Measurements from ENCODE around the gene AFF1.
A peak's percentile ranks its signal among the peaks of the same experiment; 100 is the strongest.

Gene AFF1

DNA sequence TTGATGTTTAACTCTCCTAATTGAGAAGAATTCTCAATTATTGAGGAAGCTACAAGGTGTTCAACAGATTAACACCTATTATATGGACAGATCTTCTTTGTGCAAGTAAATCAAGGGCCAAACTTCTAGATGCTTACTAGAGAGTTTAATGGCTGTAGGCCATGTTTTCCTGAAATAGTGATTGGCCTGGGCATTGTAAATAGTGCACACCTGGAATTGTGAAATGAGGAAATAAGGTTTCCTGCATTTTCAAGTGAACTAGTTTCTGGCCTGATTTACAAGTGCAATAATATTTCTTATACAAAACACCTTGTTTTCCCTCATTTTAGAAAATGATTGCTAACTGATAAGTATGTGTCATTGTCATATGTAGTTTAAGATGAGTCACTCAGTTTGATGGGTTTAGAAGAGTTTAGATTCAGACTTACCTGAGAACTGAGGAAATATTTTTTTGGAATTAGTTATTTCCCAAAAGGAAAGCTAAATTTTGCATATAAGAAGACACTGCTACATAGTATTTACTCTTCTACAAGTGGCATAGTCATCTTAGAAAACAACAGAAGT is 21.2 kb downstream of the AFF1 start:
- DNase-seq (ENCODE audit: low read depth) = no peak
- H3K4me3 ChIP-seq (ENCODE audit: control insufficient read depth, low read depth, low read length) = no peak overlapping the region
- TF ChIP-seq CTCF (conservative IDR thresholded peaks at IDR 0.05; ENCODE audit: control insufficient read depth, insufficient read depth, low read depth, low read length) = no peak

- TF ChIP-seq CTCF (conservative IDR thresholded peaks at IDR 0.05; ENCODE audit: control insufficient read depth, insufficient read depth, low read depth, low read length) = no peak
- DNase-seq (ENCODE audit: low read depth) = peak; percentile 39
- H3K4me3 ChIP-seq (ENCODE audit: control insufficient read depth, low read depth, low read length) = no peak overlapping the region
These were observed 22.4 kb downstream of the AFF1 start for GRCh38 chr4:86957215-86957614.

DNA sequence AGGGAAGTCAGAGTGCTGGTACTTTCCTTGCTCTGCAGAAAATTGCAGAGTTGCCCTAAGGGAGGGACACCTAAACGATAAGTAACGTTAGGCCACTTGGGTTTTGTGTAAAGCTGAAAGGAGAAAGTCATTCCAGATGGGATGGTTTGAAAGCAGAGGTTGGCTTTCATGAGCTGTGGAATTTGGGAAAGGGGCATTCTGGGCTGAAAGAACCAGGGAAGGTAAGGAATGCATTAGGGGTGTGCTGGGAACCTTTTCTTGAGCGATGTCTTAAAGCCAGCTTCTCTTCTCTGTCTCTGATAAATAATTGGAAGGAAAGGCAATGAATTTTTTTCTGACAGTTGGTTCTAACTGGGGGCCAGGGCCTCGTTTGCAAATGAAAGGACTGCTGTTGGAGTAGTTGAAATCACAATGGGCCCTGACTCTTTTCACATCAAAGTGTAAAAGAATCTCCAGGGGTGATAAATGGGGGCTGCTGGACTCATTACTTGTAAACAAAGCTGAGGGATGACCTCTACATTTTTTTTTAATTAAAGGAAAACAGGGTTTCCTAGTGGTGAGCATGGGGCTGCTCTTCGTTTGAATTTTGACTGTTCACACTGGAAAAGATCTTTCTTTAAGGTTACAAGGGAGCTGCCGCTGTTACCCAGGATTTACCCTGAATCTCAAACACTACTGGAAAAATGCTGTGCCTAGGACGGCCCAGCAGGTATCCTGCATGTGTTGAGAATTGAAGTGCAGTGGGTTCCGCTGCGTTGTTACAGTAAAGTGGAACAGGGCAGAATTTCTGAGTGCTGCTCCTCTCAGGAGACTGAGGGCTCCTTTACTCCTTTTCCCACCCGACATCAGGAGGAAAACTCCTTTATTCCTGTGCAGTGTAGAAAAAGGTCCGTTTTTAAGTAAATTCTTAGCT is 25.0 kb downstream of the AFF1 start:
- TF ChIP-seq CTCF (conservative IDR thresholded peaks at IDR 0.05; ENCODE audit: control insufficient read depth, insufficient read depth, low read depth, low read length) = no peak
- DNase-seq (ENCODE audit: low read depth) = no peak
- no peak overlapping the region for H3K4me3 ChIP-seq (ENCODE audit: control insufficient read depth, low read depth, low read length)

DNA sequence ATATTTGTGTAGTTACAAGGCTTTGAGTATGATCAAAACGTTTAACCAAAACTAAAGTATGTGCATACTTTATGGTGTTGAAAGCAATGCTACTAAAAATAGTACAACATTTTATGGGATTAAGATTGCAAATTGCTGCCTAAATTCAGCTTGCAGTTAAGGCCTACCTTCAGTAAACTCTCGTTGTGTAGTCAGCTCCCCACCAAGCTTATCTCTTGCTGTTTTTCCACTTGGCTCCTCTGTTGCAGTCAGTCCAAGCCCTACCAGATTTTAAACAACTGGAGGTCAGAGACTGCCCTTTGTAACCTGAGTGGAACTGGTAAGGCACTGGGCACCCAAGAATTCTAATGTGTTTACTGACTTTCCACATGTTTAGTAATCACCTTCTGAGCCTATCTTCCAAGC is 25.7 kb downstream of the AFF1 start:
- no peak for DNase-seq (ENCODE audit: low read depth)
- H3K4me3 ChIP-seq (ENCODE audit: control insufficient read depth, low read depth, low read length) = no peak overlapping the region
- no peak for TF ChIP-seq CTCF (conservative IDR thresholded peaks at IDR 0.05; ENCODE audit: control insufficient read depth, insufficient read depth, low read depth, low read length)

- H3K4me3 ChIP-seq (ENCODE audit: control insufficient read depth, low read depth, low read length) = no peak overlapping the region
- DNase-seq (ENCODE audit: low read depth) = no peak
- TF ChIP-seq CTCF (conservative IDR thresholded peaks at IDR 0.05; ENCODE audit: control insufficient read depth, insufficient read depth, low read depth, low read length) = no peak
These were observed 26.3 kb downstream of the AFF1 start for GRCh38 chr4:86961116-86961515.

- no peak for TF ChIP-seq CTCF (conservative IDR thresholded peaks at IDR 0.05; ENCODE audit: control insufficient read depth, insufficient read depth, low read depth, low read length)
- DNase-seq (ENCODE audit: low read depth) = peak; percentile 75
- H3K4me3 ChIP-seq (ENCODE audit: control insufficient read depth, low read depth, low read length) = no peak overlapping the region
These were observed 26.9 kb downstream of the AFF1 start for GRCh38 chr4:86961605-86962295.
